Neuronal stem cell (in vitro differentiated cells): ENCODE data around the gene OVCA2.
A peak's percentile ranks its signal among the peaks of the same experiment; 100 is the strongest.

Experiments
- DNase-seq: peaks from one replicate; pipeline ENCODE4 v3.0.0-alpha.2; 2013; ENCODE audit warnings: low spot score
- H2AFZ ChIP-seq: one replicate; pipeline ENCODE4 v1.6.1; 2013; ENCODE audit warnings: mild to moderate bottlenecking, low read length, inconsistent platforms
- H2AK5ac ChIP-seq: 2 replicates; pipeline ENCODE4 v1.6.1; 2013; ENCODE audit warnings: low read depth, mild to moderate bottlenecking, inconsistent platforms, low read length, moderate library complexity, mixed read lengths
- H2BK120ac ChIP-seq: 2 replicates; pipeline ENCODE4 v1.6.1; 2013; ENCODE audit warnings: low read depth, mild to moderate bottlenecking, inconsistent platforms, low read length, moderate library complexity, mixed read lengths
- H2BK12ac ChIP-seq: one replicate; pipeline ENCODE4 v1.6.1; 2013; ENCODE audit warnings: low read length, inconsistent platforms
- H2BK15ac ChIP-seq: 2 replicates; pipeline ENCODE4 v1.6.1; 2013; ENCODE audit warnings: mild to moderate bottlenecking, low read length, inconsistent platforms, mixed read lengths
- H2BK5ac ChIP-seq: one replicate; pipeline ENCODE4 v1.6.1; 2013; ENCODE audit warnings: inconsistent platforms, mild to moderate bottlenecking, low read length, moderate library complexity
- H3K14ac ChIP-seq: one replicate; pipeline ENCODE4 v1.6.1; 2013; ENCODE audit warnings: low read length, inconsistent platforms
- H3K18ac ChIP-seq: 2 replicates; pipeline ENCODE4 v1.6.1; 2013; ENCODE audit warnings: low read length, inconsistent platforms
- H3K23ac ChIP-seq: 2 replicates; pipeline ENCODE4 v1.6.1; 2013; ENCODE audit warnings: low read depth, mild to moderate bottlenecking, mixed read lengths, low read length, inconsistent platforms; ENCODE audit not compliant: poor library complexity
- H3K27ac ChIP-seq: replicated peaks from 3 replicates; pipeline ENCODE4 v1.5.1; 2013; ENCODE audit warnings: low read length, inconsistent platforms
- H3K27me3 ChIP-seq, 3 experiments: 2 replicates each; pipeline ENCODE4 v1.6.1; 2013; ENCODE audit warnings: low read length in 3 of 3, mild to moderate bottlenecking in 2 of 3, inconsistent platforms in 1 of 3, low read depth in 1 of 3, mixed read lengths in 1 of 3, moderate library complexity in 1 of 3; ENCODE audit not compliant: control insufficient read depth in 3 of 3, insufficient read depth in 3 of 3
- H3K36me3 ChIP-seq, 2 donors: replicated peaks in 1 of 2; 2 replicates each; pipeline ENCODE4 v1.6.1; 2013; ENCODE audit warnings: low read length in 2 of 2; ENCODE audit not compliant: control insufficient read depth in 2 of 2, insufficient read depth in 2 of 2
- H3K4ac ChIP-seq: 2 replicates; pipeline ENCODE4 v1.6.1; 2013; ENCODE audit warnings: inconsistent platforms, mild to moderate bottlenecking, low read length, moderate library complexity
- H3K4me1 ChIP-seq, 2 donors: 1 replicate in 1 of 2; 2 replicates in 1 of 2; pipeline ENCODE4 v1.6.1; 2013; ENCODE audit warnings: low read length in 2 of 2, low read depth in 1 of 2; ENCODE audit not compliant: control insufficient read depth in 2 of 2, insufficient read depth in 1 of 2
- H3K4me2 ChIP-seq: one replicate; pipeline ENCODE4 v1.6.1; 2013; ENCODE audit warnings: mild to moderate bottlenecking, low read length, inconsistent platforms; ENCODE audit not compliant: insufficient read depth, poor library complexity, severe bottlenecking
- H3K4me3 ChIP-seq, 2 donors: 2 replicates each; pipeline ENCODE4 v1.5.1; 2013; ENCODE audit warnings: low read length in 2 of 2, mild to moderate bottlenecking in 2 of 2, inconsistent platforms in 1 of 2, moderate library complexity in 1 of 2
- H3K79me1 ChIP-seq: one replicate; pipeline ENCODE4 v1.6.1; 2013; ENCODE audit warnings: low read depth, mild to moderate bottlenecking, inconsistent platforms, low read length, moderate library complexity
- H3K9ac ChIP-seq: one replicate; pipeline ENCODE4 v1.6.1; 2013; ENCODE audit warnings: mild to moderate bottlenecking, low read depth, low read length, inconsistent platforms; ENCODE audit not compliant: poor library complexity
- H3K9me3 ChIP-seq, 2 donors: replicated peaks in 1 of 2; 2 replicates each; pipeline versions ENCODE3 to v1.6.1; 2013; ENCODE audit warnings: low read length in 2 of 2, mild to moderate bottlenecking in 2 of 2, inconsistent platforms in 1 of 2, low read depth in 1 of 2, mixed read lengths in 1 of 2, moderate library complexity in 1 of 2; ENCODE audit not compliant: control insufficient read depth in 2 of 2, insufficient read depth in 1 of 2
- H4K8ac ChIP-seq: one replicate; pipeline ENCODE4 v1.6.1; 2013; ENCODE audit warnings: low read depth, mild to moderate bottlenecking, inconsistent platforms, low read length, moderate library complexity
- H4K91ac ChIP-seq: one replicate; pipeline ENCODE4 v1.6.1; 2013; ENCODE audit warnings: low read length, low read depth, mild to moderate bottlenecking, inconsistent platforms; ENCODE audit not compliant: poor library complexity
- WGBS, 2 donors: extraction: QIAGEN DNeasy Blood & Tissue Kit; methylation state at CpG; one replicate each; pipeline ENCODE4 v1.1.7; 2013; ENCODE audit warnings: missing lambda C conversion rate in 2 of 2, mixed read lengths in 1 of 2; ENCODE audit not compliant: insufficient read length in 2 of 2, insufficient replicate concordance in 1 of 2; ENCODE audit errors: extremely low coverage in 2 of 2; 5-methylcytosine and 5-hydroxymethylcytosine counted together

The OVCA2 gene

GRCh38 chr17:2062571-2063183 is 20.9 kb downstream of the OVCA2 start:
- Histone ChIP-seq H3K23ac (no peak overlapping the region), H3K4me1 (peaks cover 8 to 17% of the 10 kb centered on the region in 2 donors), H3K27me3 (peaks cover 0 to 36% (median 26%) of the 10 kb centered on the region in 3 experiments), H2BK12ac (no peak overlapping the region), H3K4ac (no peak overlapping the region), H2BK5ac (no peak overlapping the region), H4K8ac (no peak overlapping the region), H2AK5ac (no peak overlapping the region), H2BK120ac (no peak overlapping the region), H3K4me3 (no peak overlapping the region), H4K91ac (no peak overlapping the region), H2BK15ac (no peak overlapping the region), H3K4me2 (no peak overlapping the region), H3K27ac (no peak overlapping the region), H3K9ac (peak overlapping the region; percentile 55), H2AFZ (no peak overlapping the region), H3K18ac (no peak overlapping the region), H3K9me3 (peaks cover 0 to 9% of the 10 kb centered on the region in 2 donors), H3K36me3 (peaks cover 25 to 73% of the 10 kb centered on the region in 2 donors), H3K14ac (no peak overlapping the region), H3K79me1 (peaks cover 8% of the 10 kb centered on the region)
- WGBS, 2 donors: 100% methylated on average over 1 of the region's 11 CpGs; no CpG with 5 or more reads in 1 of the 2 donors
- no peak for DNase-seq

- Histone ChIP-seq H2BK15ac (no peak overlapping the region), H4K8ac (no peak overlapping the region), H3K4me2 (no peak overlapping the region), H3K9me3 (peaks cover 0 to 4% of the 10 kb centered on the region in 2 donors), H3K27me3 (peaks cover 0 to 28% (median 17%) of the 10 kb centered on the region in 3 experiments), H2AK5ac (no peak overlapping the region), H3K79me1 (peaks cover 8% of the 10 kb centered on the region), H3K27ac (no peak overlapping the region), H2AFZ (no peak overlapping the region), H3K9ac (no peak overlapping the region), H3K14ac (no peak overlapping the region), H2BK12ac (no peak overlapping the region), H3K23ac (no peak overlapping the region), H3K4me1 (peaks cover 4 to 17% of the 10 kb centered on the region in 2 donors), H2BK5ac (no peak overlapping the region), H3K18ac (no peak overlapping the region), H4K91ac (no peak overlapping the region), H3K4ac (no peak overlapping the region), H3K4me3 (no peak overlapping the region), H3K36me3 (peaks cover 26 to 81% of the 10 kb centered on the region in 2 donors), H2BK120ac (no peak overlapping the region)
- WGBS, 2 donors: no CpG with 5 or more reads among the region's 16 CpGs
- DNase-seq: no peak
These were observed 21.7 kb downstream of the OVCA2 start for GRCh38 chr17:2063261-2064146.

- H3K9ac ChIP-seq: no peak overlapping the region
- no peak overlapping the region for H3K18ac ChIP-seq
- H3K23ac ChIP-seq: no peak overlapping the region
- H3K4me2 ChIP-seq: no peak overlapping the region
- no peak overlapping the region for H2AK5ac ChIP-seq
- no peak overlapping the region for H2BK120ac ChIP-seq
- no peak overlapping the region for H2BK15ac ChIP-seq
- peaks cover 8% of the 10 kb centered on the region for H3K79me1 ChIP-seq
- no CpG with 5 or more reads among the region's 5 CpGs for WGBS, 2 donors
- H3K27me3 ChIP-seq: peaks cover 0 to 21% (median 11%) of the 10 kb centered on the region in 3 experiments
- no peak overlapping the region for H3K27ac ChIP-seq
- H4K8ac ChIP-seq: no peak overlapping the region
- no peak overlapping the region for H3K4ac ChIP-seq
- DNase-seq: no peak
- H3K9me3 ChIP-seq: peaks cover 0 to 2% of the 10 kb centered on the region in 2 donors
- H3K4me3 ChIP-seq: no peak overlapping the region
- no peak overlapping the region for H2BK12ac ChIP-seq
- no peak overlapping the region for H2BK5ac ChIP-seq
- peaks cover 4 to 17% of the 10 kb centered on the region in 2 donors for H3K4me1 ChIP-seq
- no peak overlapping the region for H2AFZ ChIP-seq
- H4K91ac ChIP-seq: no peak overlapping the region
- H3K14ac ChIP-seq: no peak overlapping the region
- peaks cover 30 to 87% of the 10 kb centered on the region in 2 donors for H3K36me3 ChIP-seq
These were observed 22.3 kb downstream of the OVCA2 start for GRCh38 chr17:2064147-2064489.

GRCh38 chr17:2064520-2064971 is 22.7 kb downstream of the OVCA2 start:
- H3K14ac ChIP-seq: no peak overlapping the region
- no peak overlapping the region for H2BK12ac ChIP-seq
- H3K9me3 ChIP-seq: peaks cover 0 to 2% of the 10 kb centered on the region in 2 donors
- H3K9ac ChIP-seq: no peak overlapping the region
- no peak overlapping the region for H3K4me2 ChIP-seq
- no peak overlapping the region for H2AFZ ChIP-seq
- peaks cover 30 to 91% of the 10 kb centered on the region in 2 donors for H3K36me3 ChIP-seq
- no peak overlapping the region for H2AK5ac ChIP-seq
- peak overlapping the region; percentile 48 for H3K18ac ChIP-seq
- no peak overlapping the region for H4K8ac ChIP-seq
- DNase-seq: no peak
- peaks cover 8% of the 10 kb centered on the region for H3K79me1 ChIP-seq
- H3K4me1 ChIP-seq: peaks cover 4 to 17% of the 10 kb centered on the region in 2 donors
- peaks cover 0 to 17% (median 8%) of the 10 kb centered on the region in 3 experiments for H3K27me3 ChIP-seq
- no peak overlapping the region for H2BK15ac ChIP-seq
- peak overlapping the region; percentile 55 for H3K23ac ChIP-seq
- no peak overlapping the region for H2BK5ac ChIP-seq
- no peak overlapping the region for H3K4ac ChIP-seq
- no peak overlapping the region for H2BK120ac ChIP-seq
- H4K91ac ChIP-seq: no peak overlapping the region
- H3K27ac ChIP-seq: no peak overlapping the region
- WGBS, 2 donors: no CpG with 5 or more reads among the region's 6 CpGs
- no peak overlapping the region for H3K4me3 ChIP-seq
